ENCODE results near the gene PLPP4.

- TF ChIP-seq SMC3 (conservative IDR thresholded peaks at IDR 0.05; ENCODE audit: poor library complexity), result no peak
- TF ChIP-seq, protein P1, sequence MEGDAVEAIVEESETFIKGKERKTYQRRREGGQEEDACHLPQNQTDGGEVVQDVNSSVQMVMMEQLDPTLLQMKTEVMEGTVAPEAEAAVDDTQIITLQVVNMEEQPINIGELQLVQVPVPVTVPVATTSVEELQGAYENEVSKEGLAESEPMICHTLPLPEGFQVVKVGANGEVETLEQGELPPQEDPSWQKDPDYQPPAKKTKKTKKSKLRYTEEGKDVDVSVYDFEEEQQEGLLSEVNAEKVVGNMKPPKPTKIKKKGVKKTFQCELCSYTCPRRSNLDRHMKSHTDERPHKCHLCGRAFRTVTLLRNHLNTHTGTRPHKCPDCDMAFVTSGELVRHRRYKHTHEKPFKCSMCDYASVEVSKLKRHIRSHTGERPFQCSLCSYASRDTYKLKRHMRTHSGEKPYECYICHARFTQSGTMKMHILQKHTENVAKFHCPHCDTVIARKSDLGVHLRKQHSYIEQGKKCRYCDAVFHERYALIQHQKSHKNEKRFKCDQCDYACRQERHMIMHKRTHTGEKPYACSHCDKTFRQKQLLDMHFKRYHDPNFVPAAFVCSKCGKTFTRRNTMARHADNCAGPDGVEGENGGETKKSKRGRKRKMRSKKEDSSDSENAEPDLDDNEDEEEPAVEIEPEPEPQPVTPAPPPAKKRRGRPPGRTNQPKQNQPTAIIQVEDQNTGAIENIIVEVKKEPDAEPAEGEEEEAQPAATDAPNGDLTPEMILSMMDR (IDR thresholded peaks at IDR 0.05; ENCODE audit: poor library complexity, severe bottlenecking), result no peak
- TF ChIP-seq REST (IDR thresholded peaks at IDR 0.05; ENCODE audit: borderline replicate concordance), result no peak
- no peak for TF ChIP-seq EZH2 (IDR thresholded peaks at IDR 0.05; ENCODE audit: borderline replicate concordance, insufficient read depth, low read length, poor library complexity, severe bottlenecking)
Observed at GRCh38 chr10:120426306-120426705, 30.7 kb upstream of the PLPP4 start.

All from neural cell (in vitro differentiated cells).